Limb (tissue), 2 donors: ENCODE data around the gene KLHL11.
"Not testable (repeated sequence)": the region's sequence is repeated elsewhere in the genome, so short reads cannot be mapped to it uniquely, and the experiment has no call there.

Experiments used
- DNase-seq, 2 donors: peaks; one replicate each; pipeline ENCODE4 v3.0.0-alpha.2; 2016; ENCODE audit errors: extremely low spot score in 2 of 2

The KLHL11 gene

DNA sequence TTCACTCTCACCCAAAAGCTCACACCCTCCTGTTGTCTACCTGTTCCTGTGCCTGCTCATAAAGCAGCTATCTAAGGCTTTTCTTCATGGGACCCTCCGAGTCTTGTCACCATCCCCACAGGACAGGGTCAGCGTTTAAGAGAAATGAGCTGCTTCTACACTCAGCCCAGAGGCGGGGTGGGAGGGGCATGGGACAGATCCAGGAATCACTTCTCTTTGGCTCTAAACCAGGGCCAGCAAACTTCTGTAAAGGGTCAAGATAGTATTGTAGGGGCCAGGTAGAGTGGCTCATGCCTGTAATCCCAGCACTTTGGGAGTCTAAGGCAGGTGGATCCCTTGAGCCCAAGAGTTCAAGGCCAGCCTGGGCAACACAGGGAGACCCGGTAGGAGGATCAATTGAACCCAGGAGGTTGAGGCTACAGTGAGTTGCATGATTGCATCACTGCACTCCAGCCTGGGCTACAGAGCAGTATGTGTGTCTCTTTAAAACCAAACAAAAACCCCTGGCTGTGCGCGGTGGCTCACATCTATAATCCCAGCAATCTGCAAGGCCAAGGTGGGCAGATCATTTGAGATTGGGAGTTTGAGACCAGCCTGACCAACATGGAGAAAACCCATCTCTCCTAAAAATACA, 23.2 kb upstream of the KLHL11 start:
- DNase-seq: no peak

DNA sequence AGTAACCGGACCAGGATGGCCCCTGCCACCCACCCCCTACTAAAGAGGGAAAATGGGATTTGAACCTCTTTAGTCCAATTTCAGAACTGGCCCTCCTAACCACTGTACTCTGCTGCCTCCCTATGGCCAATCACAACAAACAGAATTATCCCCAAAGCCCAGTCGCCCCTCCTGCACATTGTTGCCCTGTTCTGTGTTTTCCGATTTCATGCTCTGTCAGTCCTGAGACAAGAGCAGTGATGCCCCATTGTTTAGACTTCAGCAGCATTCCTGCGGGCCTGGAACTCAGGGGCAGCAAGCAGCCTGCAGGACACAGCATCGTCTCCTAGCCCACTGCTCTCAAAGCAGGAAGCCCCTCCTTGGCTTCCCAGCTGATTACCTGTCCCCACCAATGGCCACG, 20.5 kb upstream of the KLHL11 start:
- DNase-seq: no peak

DNA sequence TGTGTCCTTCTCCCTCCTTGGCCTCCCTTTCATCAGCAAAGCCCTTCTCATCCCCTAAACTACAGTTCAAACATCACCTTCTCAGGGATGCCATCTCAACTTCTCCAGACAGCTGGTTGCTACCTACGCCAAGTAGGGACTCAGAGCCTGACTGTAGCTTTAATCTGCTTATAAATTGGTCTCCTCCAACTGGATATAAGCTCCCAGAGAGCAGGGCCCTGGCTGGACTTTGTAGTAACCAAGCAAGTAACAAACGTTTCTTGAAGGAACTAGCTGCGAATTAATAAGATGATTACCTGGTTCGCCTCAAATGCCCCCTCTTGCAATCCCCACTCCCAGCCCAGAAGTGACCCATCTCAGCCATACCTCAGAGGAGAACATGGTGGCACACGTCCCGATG, 17.5 kb upstream of the KLHL11 start:
- DNase-seq: no peak

DNA sequence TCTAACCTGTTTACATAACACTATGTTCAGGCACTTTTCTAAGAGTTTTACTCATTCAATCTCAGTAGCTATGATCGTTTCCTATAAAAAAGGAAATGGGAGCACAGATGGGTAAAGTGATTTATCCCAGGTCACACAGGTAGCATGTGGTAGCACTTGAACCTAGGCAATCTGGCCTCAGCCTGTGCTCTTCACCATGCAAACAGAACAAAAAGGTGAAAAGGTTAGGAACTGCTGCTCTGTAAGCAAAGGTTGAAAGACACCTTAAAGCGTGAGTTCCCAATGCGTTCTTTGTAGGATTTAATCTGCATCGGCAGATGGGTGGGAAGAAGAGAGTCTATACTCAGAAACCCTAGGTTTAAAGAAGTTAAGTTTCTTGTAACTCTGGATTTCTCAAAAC, 14.9 kb upstream of the KLHL11 start:
- no peak for DNase-seq

DNA sequence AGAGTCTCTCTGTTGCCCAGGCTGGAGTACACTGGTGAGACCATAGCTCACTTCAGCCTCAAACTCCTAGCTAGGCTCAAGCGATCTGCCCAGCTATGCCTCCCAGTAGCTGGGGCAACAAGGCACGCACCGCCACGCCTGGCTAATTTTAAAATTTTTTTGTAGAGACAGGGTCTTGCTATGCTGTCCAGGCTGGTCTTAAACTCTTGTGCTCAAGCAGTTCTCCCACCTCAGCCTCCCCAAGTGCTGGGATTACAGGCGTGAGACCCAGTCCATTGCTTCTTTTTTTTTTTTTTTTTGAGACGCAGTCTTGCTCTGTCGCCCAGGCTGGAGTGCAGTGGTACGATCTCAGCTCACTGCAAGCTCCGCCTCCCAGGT, 9.1 kb upstream of the KLHL11 start:
- not testable (repeated sequence) for DNase-seq

DNA sequence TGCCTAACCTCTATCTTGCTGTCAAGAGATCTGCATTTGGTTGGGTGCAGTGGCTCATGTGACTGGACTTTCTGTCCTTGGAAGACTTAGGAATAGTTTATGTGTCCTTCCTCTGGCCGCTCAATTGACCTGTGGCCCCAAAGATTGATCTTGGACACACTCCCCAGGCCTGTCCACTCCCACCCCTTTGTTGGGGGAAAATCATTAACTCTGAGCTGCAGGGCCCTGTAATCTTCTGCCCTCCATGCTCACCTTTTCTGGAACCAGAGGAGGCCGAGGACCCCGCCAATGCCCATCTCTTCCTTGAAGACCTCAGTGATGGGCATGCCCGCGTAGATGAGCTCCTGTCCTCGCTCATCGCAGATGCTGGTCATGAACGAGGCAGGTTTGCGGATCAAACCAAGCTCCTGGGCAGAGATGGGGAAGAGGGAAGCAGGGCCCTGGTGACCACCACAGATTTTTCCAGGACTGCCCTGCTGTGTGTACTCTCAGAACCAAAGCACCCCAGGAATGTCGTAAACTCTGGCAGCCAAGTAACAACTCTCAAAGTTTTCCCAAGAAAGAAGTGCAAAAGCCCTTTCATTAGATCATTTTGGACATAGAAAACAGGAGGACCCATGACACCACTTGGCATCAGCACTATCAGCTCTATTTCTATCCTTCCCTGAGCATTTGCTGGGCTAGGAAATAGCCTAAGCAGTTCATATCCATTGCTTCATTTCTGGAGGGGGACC, 8.5 kb upstream of the KLHL11 start:
- DNase-seq: no peak

DNA sequence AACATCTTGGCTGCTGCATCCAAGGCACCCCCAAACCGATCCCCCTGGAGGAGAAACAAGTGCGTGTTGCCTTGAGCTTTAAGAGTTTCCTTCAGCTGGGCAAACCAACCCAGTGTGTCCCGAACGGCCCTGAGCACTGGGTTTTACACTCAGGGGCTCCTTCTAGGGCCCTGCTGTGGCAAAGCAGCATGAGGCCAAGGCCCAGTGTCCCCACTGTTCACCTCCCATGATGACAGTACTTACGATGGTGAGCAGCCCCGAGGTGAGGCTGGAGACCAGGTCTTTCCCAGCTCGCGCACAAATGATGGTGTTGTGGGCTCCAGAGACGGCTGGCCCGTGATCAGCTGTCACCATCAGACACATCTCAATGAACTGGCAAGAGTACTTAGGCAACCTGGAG, 6.6 kb upstream of the KLHL11 start:
- no peak for DNase-seq

DNA sequence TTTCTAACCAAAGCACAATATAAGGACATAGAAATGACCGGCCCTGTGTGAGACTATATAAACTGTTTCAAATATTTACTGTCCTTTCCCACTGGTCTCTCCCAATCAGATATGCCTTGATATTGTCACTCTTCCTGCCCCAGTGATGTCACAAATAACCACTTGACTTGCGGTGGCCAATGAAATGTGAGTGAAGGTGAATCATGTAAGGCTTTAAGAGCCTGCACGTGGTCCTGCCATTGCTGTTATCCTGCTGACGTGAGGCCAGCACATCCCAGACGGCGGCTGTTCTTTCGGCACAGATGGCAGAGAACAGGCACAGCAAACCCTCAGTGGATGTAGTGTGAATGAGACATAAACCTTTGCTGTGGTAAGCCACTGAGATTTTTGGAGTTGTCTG, 5.4 kb upstream of the KLHL11 start:
- no peak for DNase-seq

DNA sequence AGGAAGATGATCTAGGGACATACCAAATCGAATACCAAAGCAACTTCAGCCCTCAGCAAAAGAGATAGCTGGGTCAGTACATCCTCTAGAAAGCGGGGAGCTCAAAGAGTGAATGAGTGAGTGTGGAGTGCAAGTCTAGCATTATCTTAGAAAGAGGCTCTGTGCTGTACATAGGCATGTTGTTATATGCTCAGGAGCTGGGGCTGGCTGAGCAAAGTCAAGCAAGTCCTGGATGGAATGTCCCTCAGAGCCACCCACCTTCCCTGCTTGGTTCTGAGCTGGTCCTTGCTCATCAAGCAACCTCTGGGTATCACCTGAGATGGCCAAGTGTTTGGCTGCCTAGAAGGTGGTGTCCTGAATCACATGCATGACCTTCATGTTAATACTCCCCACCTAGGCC, 4.9 kb upstream of the KLHL11 start:
- no peak for DNase-seq

DNA sequence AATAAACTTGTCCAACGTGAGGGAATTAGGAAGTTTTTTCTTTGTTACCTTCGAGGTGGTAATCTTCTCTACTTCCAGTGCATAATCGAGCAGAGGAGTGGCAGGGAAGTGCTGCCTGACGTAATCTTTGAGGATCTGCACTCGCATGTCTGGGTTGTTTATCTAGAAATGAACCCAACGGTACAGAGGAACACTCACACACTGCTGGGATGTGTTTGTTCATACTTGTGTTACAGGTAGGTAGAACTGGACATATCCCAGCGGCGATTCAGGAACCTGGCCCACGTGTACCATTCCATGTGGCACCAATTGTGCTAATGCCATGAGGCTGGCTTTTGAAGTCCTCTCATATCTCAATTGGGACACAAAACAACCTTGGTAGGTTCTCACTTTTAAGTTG, 4.2 kb upstream of the KLHL11 start:
- DNase-seq: no peak

DNA sequence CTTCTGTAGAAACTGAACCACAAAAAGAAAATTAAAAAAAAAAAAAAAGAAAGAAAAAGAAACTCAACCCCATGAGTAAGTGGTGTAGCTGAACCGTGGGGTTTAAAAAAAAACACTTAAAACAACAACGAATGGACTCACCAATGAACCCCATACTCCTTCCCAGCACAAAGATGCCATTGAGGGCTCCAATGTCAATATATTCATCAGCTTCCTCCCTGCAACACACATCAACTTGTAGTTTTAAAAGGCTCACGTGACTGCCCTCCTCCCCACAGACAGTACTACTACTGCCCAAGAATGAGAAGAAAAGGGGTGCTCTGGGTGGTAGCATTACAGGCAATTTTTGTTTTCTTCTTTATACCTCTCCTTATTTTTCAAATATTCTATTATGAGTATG, 3.3 kb upstream of the KLHL11 start:
- DNase-seq: no peak

DNA sequence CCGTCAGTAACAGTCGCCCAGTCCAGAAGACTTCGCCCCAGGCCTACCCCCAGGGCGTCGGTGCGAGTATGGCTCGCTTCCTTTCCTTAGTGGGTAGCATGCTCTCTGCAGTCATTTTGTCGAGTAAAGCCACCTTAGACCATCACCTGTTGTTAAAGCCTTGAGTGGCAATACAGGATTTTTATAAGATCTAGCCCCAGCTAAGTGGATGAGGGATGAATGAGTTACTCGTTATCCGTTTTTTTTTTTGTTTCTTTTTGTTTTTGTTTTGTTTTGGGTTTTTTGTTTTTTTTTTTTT, 322 bp upstream of the KLHL11 start:
- no peak for DNase-seq

DNA sequence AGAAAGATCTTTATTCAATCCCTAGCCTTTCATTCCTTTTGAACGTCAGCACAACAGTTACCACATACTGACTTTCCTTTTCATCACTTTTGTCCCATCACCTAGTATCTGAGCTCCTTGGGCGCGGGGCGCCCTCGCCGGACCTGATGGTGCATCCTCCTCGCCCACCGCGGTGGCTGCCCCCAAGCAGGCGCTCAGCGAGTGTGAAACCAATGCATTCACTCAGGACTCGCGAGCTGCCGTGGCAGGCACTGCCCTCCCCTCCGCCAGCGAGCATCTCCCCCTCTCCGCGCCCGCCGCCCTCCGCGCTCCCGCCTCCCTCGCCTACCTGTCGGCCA, 756 bp downstream of the KLHL11 start:
- no peak for DNase-seq

DNA sequence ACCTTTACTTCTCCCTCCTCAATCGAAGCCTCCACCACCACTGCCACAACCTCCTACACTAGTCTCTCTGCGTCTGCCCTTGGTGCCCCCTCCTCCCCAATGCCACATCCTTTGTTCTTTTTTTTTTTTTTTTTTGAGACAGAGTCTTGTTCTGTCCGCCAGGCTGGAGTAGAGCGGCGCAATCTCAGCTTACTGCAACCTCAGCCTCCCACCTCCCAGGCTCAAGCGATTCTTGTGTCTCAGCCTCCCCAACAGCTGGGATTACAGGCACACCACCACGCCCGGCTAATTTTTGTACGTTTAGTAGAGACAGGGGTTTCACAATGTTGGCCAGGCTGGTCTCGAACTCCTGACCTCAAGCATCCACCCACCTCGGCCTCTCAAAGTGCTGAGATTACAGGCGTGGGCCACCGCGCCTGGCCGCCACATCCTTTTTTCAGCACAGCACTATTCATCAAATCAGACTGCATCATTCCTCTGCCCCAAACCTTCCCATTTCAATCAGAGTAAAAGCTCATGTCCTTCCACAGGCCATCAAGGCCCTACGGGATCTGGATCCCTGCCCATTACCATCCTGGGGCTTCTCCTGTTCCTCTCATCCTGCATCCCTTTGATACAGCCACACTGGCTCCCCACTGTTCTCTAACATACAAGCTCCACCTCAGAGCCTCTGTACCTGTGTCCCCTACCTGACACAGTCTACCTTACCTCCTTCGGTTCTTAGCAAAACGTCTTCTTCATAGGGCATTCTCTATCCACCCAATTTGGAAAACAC, 2.0 kb downstream of the KLHL11 start:
- DNase-seq: no peak

DNA sequence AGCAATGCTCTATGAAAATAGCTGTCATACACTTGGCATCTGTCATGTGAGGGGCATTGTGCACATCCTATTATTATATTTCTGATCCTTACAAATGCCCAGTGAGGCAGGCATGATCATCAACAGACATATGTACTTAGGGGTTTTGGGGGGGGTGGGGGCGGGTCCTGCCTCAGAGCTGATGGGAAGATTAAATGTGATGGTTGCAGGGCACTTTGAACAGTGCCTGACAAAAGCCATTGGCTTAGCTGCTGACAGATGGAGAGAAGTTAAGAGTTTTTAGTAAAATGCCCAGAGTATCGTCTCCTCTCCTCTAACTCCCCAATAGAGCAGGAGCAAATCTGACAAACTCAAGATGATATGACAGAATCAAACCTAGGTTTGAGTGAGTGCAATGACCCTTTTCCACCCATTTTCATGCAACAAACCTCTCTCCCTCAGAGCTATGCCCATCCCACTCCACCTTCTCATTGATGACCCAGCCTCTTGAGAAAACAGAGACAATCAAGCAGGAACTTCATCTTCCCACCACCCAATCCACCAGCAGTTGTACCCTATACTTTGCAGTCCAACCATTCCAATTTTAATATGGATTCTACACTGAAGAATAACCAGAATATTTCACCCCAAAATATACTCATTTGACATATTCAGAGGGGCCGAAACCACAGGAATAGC, 4.8 kb downstream of the KLHL11 start:
- no peak for DNase-seq

DNA sequence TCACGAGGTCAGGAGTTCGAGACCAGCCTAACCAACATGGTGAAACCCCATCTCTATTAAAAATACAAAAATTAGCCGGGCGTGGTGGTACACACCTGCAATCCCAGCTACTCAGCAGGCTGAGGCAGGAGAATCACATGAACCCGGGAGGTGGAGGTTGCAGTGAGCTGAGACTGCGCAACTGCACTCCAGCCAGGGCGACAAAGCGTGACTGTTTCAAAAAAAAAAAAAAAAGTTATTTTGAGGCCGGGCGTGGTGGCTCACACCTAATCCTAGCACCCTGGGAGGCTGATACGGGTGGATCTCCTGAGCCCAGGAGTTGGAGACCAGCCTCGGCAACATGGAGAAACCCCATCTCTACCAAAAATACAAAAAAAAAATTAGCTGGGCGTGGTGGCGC, 13.8 kb downstream of the KLHL11 start:
- not testable (repeated sequence) for DNase-seq

DNA sequence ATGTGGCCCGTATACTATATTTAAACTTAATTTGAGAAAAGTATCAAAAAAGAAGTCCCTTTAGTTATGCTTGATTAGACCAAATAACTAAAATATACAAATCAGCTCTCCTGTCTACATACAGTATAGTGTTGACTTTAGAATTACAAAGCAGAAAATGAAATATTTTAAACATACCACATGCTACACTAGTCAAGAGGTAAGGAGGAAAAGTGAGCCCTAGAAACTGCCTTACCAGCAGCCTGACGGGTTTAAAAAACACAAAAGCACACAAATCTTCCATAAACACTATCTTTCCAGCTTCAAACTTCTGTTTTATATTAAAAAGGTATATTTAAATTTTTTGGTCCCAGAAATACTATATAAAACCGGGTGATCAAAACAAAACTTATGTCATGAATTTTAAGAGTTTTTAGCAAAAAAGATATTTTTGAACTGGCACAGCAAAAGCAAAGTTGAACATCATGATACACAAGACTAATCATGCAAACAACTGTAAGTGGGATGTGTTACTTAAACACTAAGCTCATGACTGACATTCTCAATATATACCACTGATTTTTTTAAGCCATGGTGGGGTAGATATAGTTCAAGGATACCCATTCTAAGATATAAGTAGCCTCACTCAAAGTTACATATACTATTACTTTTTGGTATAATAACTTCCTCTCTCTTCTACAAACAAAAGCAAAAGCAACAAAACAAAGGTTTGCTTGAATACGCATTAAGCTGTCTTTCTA, 15.8 kb downstream of the KLHL11 start:
- no peak for DNase-seq

DNA sequence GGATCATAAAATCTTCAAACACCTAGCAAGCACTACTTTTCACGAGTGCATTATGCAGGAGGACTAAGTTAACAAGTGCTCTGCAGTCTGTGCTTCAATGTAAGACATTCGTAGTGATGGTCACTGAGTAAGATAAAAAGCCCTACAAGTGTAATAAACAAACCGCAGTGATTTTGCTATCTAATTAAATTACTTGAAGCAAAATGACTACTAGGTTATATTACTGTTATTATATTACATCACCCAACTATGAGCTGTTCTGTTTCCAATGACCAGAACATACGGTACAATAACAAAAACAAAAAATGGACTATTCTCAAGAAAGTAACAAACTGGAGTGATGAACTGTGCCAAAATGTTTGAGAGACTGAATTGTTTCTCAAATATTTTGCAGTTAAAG, 16.4 kb downstream of the KLHL11 start:
- no peak for DNase-seq

DNA sequence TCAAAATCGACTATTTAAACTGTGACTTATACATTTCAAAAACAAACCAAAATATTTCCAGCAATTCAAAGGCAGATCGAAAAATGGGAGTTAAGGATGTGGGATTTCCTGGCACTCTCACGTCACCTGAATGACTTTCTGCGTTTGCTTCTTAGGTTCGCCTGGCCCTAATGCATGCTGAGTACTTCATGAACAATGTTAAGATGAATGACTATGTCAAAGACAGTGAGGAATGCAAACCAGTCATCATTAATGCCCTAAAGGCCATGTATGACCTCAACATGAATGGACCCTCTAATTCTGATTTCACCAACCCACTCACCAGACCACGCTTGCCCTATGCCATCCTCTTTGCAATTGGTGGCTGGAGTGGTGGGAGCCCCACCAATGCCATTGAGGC, 20.3 kb downstream of the KLHL11 start:
- no peak for DNase-seq

DNA sequence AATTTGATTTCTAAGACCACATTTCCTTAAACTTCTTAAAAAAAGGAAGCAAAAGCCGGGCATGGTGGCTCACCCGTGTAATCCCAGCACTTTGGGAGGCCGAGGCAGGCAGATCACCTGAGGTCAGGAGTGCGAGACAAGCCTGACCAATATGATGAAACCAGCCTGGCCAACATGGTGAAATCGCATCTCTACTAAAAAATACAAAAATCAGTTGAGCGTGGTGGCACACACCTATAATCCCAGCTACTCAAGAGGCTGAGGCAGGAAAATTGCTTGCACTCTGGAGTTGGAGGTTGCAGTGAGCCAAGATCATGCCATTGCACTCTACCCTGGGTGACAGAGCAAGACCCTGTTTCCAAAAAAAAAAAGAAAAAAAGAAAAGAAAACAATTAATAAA, 24.4 kb downstream of the KLHL11 start:
- not testable (repeated sequence) for DNase-seq

DNA sequence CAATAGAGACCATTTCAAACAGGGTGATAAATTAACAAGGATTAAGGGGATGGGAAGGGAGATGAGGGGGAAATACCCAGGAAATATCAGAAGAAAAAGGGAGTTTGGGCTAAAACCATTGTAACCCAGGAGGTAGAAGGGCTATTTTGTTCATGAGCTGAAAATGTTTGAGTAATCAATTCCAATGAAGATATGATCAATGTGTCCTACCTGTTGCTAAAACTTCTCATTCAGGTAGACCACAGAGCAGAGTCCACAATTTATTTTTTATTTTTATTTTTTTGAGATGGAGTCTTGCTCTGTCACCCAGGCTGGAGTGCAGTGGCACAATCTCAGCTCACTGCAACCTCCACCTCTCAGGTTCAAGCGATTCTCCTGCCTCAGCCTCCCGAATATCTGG, 25.8 kb downstream of the KLHL11 start:
- DNase-seq: not testable (repeated sequence)
